Retinal pigment epithelial cell (primary cell): ENCODE data around the gene ANKRD30A.

Source experiments
- DNase-seq: peaks from one replicate; pipeline ENCODE4 v3.0.0-alpha.2; 2010; ENCODE audit warnings: low read depth
- H3K4me3 ChIP-seq: 2 replicates; pipeline ENCODE4 v1.5.1; 2011; ENCODE audit warnings: mild to moderate bottlenecking, low read length, control low read depth, moderate library complexity
- CTCF ChIP-seq: conservative IDR thresholded peaks from 2 replicates; pipeline ENCODE4 v1.5.1; 2011; ENCODE audit warnings: low read depth, low read length, control low read depth, inconsistent platforms

ANKRD30A gene

GRCh38 chr10:37269554-37270256 lies 144.3 kb downstream of the ANKRD30A start:
- no peak overlapping the region for H3K4me3 ChIP-seq
- no peak for TF ChIP-seq CTCF
- no peak for DNase-seq

GRCh38 chr10:37275216-37275777 lies 149.9 kb downstream of the ANKRD30A start:
- TF ChIP-seq CTCF = no peak
- DNase-seq = no peak
- no peak overlapping the region for H3K4me3 ChIP-seq

- no peak overlapping the region for H3K4me3 ChIP-seq
- no peak for TF ChIP-seq CTCF
- no peak for DNase-seq
These were observed 159.7 kb downstream of the ANKRD30A start for GRCh38 chr10:37285063-37285462.

- H3K4me3 ChIP-seq = no peak overlapping the region
- DNase-seq = no peak
- TF ChIP-seq CTCF = no peak
These were observed 164.6 kb downstream of the ANKRD30A start for GRCh38 chr10:37289833-37290464.

GRCh38 chr10:37301271-37301670 lies 175.9 kb downstream of the ANKRD30A start:
- no peak for TF ChIP-seq CTCF
- H3K4me3 ChIP-seq = no peak overlapping the region
- no peak for DNase-seq

- DNase-seq = no peak
- no peak overlapping the region for H3K4me3 ChIP-seq
- TF ChIP-seq CTCF = no peak
These were observed 178.6 kb downstream of the ANKRD30A start for GRCh38 chr10:37304036-37304435.

GRCh38 chr10:37314350-37314749 lies 189.0 kb downstream of the ANKRD30A start:
- no peak for TF ChIP-seq CTCF
- no peak overlapping the region for H3K4me3 ChIP-seq
- DNase-seq = no peak
